HG02588 (cell line): Measurements from ENCODE around the gene SUN1.

Experiments used
- ATAC-seq: cut with Tn5 transposase; IDR thresholded peaks from one replicate; pipeline ENCODE4 v1.9.1; 2021; ENCODE audit warnings: mild to moderate bottlenecking, moderate library complexity; ENCODE audit not compliant: unreplicated experiment

Gene SUN1

DNA sequence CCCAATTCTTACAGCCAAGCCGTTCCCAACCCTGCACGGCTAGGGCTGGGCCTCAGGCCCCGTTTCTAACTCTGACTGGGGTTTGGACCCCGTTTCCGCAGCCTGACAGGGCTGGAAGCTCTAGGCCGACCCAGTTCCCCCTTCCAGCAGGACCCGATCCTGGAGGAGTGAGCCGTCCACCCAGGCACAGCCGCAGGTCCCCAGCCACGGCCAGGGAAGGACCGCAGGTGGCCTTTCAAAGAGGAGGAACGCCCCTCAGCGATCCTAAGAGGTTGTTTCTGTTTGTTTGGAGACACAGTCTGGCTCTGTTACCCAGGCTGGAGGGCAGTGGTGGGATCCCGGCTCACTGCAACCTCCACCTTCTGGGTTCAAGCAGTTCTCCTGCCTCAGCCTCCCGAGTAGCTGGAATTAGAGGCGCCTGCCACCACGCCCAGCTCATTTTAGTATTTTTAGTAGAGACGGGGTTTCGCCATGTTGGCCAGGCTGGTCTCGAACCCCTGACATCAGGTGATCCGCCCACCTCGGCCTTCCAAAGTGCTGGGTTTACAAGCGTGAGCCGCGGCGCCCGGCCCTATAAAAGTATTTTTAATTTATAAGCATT is 43.3 kb downstream of the SUN1 start:
- ATAC-seq, result no peak

DNA sequence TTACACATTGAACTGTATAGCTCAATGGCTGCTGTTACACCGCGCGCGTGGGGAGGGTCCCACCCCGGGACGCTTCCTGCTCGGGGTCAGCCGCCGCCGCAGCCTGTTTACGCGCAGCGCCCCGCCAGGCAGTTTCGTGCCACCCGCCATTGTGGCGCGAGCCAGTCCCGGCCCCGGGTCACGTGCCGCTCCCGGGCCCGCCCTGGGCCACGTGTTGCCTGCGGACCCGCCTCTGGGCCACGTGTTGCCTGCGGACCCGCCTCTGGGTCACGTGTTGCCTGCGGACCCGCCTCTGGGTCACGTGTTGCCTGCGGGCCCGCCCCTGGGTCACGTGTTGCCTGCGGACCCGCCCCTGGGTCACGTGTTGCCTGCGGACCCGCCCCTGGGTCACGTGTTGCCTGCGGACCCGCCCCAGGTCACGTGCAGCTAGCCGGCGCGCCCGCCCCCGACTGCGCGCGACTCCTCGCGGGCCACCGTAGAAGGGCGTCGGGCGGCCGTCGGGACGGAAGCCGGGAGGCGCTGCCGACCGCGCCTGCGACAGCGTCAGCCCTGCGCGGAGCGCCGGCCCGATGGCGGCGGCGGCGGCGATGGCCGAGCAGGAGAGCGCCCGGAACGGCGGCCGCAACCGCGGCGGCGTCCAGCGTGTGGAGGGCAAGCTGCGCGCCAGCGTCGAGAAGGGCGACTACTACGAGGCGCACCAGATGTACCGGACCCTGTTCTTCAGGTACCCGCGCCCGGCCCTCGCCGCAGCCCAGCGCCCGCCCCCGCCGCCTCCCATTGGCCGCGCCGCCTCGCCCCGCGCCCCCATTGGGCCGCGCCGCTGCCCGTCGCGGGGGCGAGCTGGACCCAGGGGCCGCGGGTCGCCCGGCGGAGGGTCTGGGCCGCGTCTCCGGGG is 44.0 kb downstream of the SUN1 start, which contains the start of gene GET4:
Gene GET4 (plus strand): TSS at position 478 of the 895 bp plus-strand sequence. CDS start 92 bp downstream, at position 570.
- ATAC-seq, result peak; percentile 72

DNA sequence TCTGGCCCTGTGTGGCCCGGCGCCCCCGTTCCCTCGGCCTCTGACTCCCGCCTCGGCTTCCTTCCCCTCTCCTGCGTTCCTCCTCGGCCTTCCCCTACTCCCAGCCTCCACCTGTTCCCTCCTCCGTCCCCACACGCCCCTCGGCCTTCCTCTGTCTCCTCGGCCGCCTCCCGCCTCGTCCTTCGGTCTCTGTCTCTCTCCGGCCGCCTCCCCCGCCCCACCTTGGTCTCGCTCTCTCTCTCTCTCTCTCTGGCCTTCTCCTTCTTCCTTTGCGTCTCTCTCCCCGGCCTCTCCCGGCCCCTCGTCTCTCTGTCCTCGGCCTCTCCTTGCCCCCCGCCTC is 44.7 kb downstream of the SUN1 start:
- ATAC-seq, result peak; percentile 18

DNA sequence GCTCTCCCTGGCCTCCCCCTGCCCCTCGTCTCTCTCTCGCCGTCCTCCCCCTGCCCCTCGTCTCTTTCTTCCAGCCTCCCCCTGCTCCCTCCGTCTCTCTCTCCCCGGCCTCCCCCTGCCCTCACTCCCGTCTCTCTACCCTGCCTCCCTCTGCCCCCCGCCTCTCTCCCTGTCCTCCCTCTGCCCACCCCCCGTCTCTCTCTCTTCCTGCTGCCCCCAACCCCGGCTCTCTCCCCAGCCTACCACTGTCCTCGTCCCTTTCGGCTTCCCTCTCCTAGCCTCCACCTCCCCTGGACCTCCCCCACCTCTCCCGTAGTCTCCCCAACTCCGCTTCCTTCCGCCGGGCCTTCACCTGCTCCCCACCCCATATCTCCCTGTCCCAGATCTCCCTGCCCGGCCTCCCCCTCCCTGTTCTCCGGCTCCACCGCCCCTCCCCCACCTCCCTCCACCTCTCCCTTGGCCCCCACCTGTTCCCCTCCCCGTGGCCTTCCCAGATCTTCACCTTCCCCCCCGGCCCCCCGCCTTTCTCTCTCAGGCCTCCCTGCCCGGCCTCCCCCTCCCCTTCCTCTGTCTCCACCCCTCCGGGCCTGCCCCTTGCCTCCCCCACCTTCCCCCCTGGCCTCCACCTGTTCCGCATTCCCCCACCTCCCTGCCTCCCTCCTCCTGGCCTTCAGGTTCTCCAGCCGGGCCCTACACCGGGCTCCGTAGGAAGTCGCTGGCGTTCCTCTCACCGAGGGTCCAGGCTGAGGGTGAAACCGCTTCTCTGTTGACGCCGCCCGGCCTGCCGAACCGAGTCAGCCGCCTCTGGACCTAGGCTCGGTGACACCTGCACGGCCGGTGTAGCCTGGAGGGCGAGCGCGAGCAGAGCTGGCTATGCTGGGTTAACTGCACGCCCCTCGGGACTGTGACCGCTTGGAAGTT is 45.3 kb downstream of the SUN1 start:
- no peak for ATAC-seq

DNA sequence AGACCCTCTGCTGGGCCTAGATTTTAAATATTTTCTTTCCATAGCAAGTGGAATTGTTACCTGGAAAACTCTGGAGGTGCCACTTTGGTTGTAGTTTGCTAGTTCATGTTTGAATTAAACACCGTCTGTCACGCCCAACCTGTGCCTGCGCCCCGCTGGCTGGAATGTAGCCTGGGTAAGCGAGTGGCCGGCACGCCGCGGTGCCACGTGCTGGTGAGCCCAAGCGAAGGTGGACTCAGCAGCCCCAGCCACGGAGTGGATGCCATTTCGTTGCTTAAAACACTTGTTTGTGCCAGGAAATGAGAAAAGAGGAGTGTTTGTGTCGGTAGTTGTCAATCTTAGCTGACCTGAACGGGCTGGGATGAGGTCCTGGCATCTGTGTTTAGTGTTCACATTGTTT is 46.8 kb downstream of the SUN1 start:
- no peak for ATAC-seq

DNA sequence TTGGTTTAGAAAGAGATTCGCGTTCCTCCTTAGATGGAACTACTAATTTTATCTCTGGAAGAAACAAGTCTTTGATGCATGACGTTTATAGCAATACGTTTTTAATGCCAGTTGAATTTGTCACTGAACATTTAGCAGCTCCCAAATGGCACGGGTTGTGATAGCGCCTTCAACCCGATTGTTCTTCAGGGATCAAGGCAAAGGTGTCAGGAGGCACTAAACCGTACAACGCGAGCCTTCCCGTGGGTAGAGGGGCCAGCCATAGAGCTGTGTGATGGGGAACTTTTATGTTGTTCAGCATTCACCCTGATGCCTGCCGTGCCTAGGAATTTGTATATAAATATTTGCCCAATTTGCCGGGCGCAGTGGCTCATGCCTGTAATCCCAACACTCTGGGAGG is 47.4 kb downstream of the SUN1 start:
- ATAC-seq, result no peak

DNA sequence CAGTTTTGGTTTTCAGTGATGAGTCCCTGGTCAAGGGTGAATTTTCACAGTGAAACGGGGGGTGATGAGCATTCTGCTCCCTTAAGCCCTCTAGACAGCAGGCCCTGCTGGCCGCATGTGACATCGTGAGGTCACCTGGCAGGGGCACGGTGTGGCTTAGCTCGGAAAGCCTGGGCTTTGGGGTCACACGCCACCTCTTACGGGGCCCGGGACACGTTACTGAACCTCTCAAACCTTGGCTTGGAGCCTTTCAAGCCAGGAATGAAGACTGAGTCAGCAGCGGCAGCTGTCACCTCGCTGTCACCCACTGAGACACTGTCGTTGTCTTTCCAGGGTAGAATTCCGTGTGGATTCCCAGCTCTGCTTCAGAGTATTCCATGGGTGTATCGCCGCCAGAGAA is 48.2 kb downstream of the SUN1 start:
- ATAC-seq, result no peak

DNA sequence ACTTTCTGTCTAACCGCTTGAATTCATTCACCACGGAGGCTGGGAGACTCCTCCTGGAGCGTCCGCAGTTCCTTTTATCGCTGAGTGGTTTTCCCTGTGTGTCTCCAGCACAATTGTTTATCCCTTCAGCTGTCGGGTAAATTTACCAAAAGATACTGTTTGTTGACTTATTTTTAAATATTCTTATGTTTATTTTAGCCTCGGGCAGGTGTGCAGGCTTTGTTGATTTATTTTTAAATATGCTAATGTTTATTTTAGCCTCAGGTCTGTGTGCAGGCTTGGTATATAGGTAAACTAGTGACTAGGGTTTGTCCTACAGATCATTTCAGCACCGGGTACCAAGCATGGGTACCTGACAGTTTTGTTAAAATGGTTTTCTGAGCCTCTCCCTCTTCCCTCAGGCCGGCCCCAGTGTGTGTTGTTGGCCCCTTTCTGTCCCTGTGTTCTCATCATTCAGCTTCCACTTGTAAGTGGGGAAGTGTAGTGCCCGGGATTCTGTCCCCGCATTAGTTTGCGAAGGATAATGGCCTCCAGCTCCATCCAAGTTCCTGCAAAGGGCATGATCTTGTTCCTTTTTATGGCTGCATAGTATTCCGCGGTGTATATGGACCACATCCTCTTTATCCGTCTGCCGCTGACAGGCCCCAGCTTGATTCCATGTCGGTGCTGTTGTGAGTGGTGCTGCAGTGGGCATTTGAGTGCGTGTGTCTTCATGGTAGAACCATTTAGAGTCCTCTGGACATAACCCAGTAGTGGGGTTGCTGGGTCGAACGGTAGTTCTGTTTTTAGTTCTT is 49.4 kb downstream of the SUN1 start:
- no peak for ATAC-seq

DNA sequence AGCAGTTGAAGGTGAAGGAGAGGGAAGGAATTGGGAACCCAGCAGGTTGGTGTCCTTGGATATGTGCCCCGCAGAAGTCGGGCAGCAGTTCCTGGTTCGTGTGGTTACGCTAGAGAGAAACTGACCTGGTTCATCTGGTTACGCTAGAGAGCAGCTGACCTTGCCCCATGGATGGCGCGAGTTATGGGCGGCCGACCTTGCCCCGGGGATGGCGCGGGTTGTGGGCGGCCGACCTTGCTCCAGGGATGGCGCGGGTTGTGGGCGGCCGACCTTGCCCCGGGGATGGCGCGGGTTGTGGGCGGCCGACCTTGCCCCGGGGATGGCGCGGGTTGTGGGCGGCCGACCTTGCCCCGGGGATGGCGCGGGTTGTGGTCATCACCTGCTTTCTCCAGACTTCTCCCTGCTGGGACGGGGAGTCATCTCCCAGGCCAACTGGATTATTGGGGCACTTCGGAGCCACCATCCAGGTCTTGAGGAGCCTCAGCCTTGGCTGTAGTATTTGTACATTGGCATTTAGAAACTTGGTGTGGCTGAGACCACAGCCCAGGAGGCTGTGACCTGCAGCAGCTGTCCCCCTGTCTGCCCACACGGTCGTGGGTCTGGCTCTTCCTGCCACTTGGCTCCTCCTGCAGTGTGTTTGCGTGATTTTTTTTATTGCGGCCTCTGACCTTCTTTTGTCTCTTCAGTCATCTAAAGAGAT is 50.2 kb downstream of the SUN1 start:
- ATAC-seq, result no peak

DNA sequence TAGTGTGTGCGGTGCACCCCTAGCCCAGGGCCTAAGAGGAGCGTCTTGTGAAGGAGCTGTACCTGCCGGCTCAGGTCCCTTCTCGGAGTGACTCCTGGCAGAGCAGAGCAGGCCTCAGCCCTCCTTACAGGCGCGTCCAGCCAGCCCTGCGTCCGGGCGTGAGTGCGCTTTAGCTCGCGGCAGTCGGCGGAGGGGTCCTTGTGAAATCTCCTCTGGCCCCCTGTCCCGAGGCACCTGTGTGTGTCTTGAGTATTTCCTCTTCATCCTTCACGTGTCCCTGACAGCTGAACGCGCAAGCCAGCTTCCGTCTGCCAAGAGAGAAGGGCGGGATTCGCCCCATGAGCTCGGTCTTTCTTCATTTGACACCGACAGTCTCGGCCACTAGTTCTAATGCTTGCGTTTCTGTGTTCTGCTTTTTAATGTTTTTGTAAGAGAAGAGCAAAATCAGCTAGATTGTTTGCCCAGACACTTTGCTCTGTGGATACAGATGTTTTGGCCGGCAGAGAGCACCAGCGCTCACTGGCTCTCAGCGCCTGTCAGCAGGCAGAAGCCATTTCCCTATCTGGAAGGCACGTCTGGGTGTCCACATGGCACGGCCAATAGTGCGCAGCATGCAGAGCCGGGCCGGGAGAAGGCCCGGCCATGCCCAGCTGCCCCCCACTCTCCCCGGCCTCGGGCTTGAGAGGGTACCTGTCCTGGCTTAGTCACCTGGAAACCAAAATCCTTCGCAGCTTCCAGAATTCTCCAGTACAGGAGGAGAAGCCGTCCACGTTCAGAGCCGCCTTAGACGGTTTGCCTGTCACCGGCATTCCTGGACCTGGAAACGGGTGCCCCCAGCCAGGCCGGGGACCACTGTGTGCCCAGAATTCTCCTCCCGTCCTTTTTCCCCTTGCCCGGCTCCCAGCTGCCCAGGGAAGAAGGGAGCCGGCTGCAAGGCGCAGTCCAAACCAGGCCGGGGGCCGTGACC is 51.1 kb downstream of the SUN1 start:
- no peak for ATAC-seq

DNA sequence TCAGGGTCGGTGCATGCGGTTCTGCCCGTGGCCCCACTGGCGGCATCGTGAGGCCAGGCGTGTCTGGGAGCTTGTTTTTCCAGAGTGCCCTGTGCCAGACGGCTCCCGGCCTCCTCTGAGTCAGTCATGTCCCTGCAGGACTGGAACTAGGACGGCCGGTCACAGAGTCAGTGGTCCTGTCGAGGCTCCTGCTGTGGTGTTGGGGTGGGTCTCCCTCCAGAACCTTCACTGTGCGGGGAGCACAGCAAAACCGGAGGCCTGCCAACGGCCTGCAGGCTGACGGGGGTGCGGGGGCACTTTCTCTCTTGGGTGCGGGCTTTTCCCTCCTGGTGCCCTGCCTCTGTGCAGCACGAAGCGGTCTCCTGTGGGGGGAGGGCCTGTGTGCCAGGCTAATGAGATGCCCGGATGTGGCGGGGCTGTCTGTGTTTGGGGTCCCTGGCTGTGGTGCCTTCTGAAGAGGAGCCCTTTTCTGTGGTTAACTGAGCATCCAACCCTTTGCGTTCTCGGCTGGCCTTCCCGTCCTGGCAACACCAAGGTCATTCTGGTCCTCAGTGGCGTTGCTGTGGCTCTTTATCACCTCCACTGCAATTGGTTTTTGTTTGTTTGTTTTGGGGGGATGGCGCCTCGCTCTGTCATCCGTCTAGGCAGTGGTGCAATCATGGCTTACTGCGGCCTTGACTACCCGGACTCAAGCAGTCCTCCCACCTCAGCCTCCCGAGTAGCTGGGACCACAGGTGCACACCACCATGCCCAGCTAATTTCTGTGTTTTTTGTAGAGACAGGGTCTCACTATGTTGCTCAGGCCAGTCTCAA is 52.1 kb downstream of the SUN1 start:
- no peak for ATAC-seq

DNA sequence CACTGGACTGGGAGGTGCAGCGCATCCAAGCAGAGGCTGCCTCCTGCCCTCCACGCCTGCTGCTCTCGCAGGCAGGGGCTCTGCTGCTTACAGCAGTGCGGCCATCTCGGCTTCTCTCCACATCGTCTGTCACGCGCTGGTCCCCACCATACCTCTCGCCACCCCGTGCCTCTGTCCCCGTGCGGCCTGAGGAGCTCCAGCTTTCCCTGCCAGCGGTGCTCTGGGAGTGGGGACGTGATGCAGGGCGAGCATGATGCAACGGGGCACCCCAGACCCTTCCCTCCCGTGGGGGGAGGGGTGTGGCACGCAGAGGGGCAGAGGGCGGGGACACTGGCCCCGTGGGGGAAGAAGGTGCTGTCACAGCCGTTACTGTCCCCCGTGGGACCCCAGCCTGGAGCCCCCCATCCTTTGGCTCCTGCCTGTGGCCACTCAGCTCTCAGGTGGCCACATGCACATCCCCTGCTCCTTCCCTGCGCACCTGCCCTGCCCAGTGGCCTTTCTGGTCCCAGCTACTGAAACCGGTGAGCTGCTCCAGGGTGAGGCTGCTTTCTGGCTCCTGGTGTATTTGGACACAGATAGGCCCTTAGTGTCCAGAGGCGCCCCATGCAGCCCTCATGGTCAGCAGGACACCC is 53.1 kb downstream of the SUN1 start:
- no peak for ATAC-seq

DNA sequence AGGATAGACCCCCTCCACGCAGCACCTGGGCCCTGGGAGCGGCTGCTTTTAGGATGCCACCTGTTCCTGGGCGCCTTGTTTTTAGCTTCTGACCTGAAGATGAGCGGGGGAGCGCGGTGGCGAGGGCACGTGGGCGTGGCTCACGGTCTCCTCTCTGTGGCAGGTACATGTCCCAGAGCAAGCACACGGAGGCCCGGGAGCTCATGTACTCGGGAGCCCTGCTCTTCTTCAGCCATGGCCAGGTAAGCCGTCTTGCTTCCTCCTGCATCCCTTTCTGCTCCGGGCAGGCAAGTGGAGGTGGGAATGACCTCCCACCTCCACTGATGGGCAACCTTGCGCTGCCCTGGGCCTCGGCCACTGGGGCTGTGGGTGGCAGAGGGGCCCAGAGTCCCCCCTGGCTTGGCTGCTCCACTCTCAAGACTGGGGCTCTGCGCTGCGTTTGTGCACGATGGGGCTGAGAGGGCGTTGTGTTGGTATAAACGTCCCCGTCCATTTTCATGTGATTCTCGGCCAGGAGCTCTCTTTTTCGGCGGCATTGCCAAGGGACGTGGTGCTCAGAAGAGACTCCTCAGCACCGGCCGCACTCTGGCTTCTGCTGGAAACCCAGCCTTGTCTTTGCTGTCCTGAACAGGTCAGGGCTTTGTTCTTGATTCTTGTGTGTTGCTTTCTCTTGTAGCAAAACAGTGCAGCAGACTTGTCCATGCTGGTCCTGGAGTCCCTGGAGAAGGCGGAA is 53.8 kb downstream of the SUN1 start:
- no peak for ATAC-seq

DNA sequence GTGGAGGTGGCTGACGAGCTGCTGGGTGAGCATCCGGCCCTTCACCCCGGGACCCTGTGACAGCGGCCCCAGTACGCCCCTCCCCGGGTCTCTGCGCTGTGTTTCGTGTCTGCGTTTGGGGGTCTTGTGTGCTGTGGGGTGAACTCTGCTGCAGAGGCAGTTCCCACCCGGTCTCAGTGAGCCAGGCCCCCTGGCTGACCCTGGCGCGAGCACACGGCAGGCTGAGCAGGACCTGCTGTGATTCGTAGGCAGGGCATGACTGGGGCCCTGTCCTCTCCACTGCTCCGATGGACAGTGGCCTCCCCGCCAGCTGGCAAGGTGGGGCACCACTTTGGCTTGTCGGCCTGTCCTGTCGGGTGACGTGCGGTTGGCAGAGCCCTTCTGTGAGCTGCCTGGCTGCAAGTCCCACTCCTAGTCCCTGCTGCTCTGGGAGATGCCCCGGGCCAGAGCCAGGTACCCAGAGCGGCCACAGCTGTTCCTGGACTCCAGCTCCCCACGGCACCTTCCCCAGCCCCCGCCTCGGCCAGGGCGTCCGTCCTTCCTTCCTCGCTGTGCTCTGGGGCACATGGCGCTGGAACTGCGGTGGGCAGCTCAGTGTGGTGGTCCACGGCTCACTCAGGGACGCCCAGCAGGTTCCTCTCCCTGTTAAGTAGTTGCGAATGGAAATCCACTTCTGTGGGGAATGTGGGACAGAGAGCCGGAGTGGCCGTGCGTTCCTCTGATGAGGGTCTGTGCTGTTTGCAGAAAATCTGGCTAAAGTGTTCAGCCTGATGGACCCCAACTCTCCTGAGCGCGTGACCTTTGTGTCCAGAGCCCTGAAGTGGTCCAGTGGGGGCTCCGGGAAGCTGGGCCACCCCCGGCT is 54.6 kb downstream of the SUN1 start:
- ATAC-seq, result no peak

DNA sequence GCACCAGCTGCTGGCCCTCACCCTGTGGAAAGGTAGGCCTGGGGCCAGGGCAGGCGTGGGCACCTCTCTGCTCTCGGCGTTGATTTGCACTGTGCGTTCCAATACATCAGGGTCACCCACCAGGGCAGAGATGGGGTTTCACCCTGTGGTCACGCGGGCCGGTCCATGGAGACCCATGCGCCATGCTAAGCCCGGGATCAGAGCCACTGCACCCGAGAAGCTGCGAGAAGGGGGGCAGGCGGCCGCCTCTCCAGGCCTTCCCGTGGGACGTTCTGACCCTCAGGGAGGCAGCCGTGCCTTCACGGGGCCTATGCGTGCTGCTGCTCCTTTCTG is 55.2 kb downstream of the SUN1 start:
- ATAC-seq, result no peak
